NCI-H1694 (cell line): ENCODE data around the gene DRD2.

ENCODE experiments used
- DNase-seq: peaks from one replicate; lab custom pipeline; 2025; lab: John Stamatoyannopoulos, UW

The DRD2 gene

DNA sequence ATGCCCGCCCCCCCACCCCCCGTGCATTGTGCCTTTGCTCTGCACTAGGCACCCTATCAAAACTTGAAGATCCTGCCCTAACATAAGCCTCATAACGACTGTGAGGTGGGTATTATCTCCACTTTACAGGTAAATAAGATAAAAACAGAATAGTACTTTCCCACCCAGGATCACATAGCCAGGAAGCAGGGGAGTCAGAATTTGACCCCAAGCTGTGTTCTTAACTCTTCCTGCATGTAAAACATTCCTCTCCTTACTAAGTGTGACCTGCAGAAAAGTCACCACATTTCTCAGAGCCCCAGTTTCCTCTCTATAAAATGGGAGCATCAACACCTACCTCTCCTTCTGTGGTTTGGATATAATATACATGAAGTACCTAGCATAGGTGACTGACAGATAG, 105.8 kb downstream of the DRD2 start:
- no peak for DNase-seq

GRCh38 chr11:113365895-113366294, 109.3 kb downstream of the DRD2 start:
- DNase-seq: no peak

GRCh38 chr11:113363996-113364641, 111.1 kb downstream of the DRD2 start:
- no peak for DNase-seq

- no peak for DNase-seq
These were observed 111.8 kb downstream of the DRD2 start for GRCh38 chr11:113363406-113363805.
